Upper lobe of right lung (tissue), 1 donor: Measurements from ENCODE around the gene BYSL. TPM values are rescaled to one million over a fixed set of nuclear protein-coding genes. Genes with fewer than 3 reads are reported as not detected.

Experiments used
- ATAC-seq: fragments of 200-7000 bp; cut with Tn5 transposase; one replicate; pipeline ENCODE4 v1.9.1; 2020; ENCODE audit warnings: mild to moderate bottlenecking, moderate library complexity
- DNase-seq: peaks from one replicate; pipeline ENCODE4 v3.0.0-alpha.2; 2020
- H3K27ac ChIP-seq: fragments of 200-600 bp; one replicate; pipeline ENCODE4 v1.8.0; 2022
- H3K27me3 ChIP-seq: fragments of 200-600 bp; one replicate; pipeline ENCODE4 v1.8.0; 2022; ENCODE audit warnings: mild to moderate bottlenecking
- H3K36me3 ChIP-seq: fragments of 200-600 bp; one replicate; pipeline ENCODE4 v1.8.0; 2022
- H3K4me1 ChIP-seq: fragments of 200-600 bp; one replicate; pipeline ENCODE4 v1.8.0; 2022
- H3K4me3 ChIP-seq: fragments of 200-600 bp; one replicate; pipeline ENCODE4 v1.8.0; 2022; ENCODE audit warnings: mild to moderate bottlenecking
- H3K9me3 ChIP-seq: fragments of 200-600 bp; one replicate; pipeline ENCODE4 v1.8.0; 2022
- intact Hi-C: fragments of 100-400 bp; cut with DNase I; formaldehyde crosslinking; loops from one replicate; pipeline ENCODE4 v1.11.0; 2022
- total RNA-seq: library from RNA; stranded (reverse); fragmentation: NEBNext Ultra II Directional; extraction: Animal tissue kit (Norgen Biotek cat#: 25700); gene quantifications from one replicate; pipeline ENCODE4 v1.2.1, GENCODE V29; 2021
- TF ChIP-seq, protein P1 (sequence below): fragments of 200-600 bp; IDR thresholded peaks from one replicate; pipeline ENCODE4 v1.8.0; 2022; ENCODE audit warnings: antibody characterized with exemption
- donor health status: DM: no; HTN: yes; CAD: no; lungs with severe emphysema.

Gene BYSL
- total RNA-seq, 1 donor from 2014 or later = 11.6 TPM

DNA sequence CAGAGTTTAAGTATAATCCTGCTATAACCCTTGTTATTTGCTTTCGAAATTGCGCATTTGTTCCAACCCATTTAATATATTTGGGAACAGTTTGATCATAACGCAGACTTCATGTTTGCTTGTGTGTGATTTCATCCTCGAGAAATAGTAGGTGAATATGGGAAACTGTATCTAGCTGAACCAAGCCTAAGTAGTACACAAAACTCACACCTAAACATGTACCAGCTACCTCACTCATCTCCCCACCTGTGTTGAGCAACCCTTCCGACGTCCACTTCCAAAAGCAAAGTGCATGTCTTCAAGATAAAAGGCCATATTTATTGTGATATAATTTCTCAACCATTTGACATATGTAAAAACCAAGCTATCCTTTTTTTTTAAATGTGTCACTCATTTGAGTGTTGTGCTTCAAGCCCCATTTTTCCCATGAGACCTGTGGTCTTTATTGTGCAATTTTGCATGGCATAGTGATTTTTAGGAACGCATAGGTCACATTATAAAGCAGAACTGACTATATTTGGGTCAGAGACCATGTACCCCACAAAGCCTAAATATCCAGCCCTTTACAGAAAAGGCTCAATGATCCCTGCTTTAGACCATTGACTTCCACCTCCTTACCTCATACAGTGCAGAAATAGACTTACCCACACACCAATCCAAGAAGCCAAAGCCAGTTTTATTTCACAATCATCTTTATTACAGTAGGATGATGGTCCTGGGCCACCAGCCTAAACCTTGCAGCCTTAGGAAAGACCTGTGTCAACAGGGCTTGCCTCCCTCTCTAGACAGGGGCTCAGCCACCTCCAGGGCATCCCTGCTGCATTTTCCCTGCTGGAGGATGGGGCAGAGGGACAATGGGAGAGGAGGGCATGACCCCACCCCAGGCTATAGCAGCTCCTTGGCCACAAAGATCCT, 13.2 kb downstream of the BYSL start:
- no peak for ATAC-seq
- Histone ChIP-seq H3K27me3 (no peaks in the 10 kb centered on the region), H3K4me1 (peaks cover 49% of the 10 kb centered on the region), H3K27ac (no peak overlapping the region), H3K4me3 (no peak overlapping the region), H3K9me3 (no peaks in the 10 kb centered on the region), H3K36me3 (peaks cover 66% of the 10 kb centered on the region)
- no peak for DNase-seq
- TF ChIP-seq, protein P1, sequence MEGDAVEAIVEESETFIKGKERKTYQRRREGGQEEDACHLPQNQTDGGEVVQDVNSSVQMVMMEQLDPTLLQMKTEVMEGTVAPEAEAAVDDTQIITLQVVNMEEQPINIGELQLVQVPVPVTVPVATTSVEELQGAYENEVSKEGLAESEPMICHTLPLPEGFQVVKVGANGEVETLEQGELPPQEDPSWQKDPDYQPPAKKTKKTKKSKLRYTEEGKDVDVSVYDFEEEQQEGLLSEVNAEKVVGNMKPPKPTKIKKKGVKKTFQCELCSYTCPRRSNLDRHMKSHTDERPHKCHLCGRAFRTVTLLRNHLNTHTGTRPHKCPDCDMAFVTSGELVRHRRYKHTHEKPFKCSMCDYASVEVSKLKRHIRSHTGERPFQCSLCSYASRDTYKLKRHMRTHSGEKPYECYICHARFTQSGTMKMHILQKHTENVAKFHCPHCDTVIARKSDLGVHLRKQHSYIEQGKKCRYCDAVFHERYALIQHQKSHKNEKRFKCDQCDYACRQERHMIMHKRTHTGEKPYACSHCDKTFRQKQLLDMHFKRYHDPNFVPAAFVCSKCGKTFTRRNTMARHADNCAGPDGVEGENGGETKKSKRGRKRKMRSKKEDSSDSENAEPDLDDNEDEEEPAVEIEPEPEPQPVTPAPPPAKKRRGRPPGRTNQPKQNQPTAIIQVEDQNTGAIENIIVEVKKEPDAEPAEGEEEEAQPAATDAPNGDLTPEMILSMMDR = no peak
- intact Hi-C loops = loop anchor here (5.0 to 10.0 kb wide), 2 partner anchors 108 to 150 kb away; partner anchors contain the start of genes PRICKLE4 and TOMM6

DNA sequence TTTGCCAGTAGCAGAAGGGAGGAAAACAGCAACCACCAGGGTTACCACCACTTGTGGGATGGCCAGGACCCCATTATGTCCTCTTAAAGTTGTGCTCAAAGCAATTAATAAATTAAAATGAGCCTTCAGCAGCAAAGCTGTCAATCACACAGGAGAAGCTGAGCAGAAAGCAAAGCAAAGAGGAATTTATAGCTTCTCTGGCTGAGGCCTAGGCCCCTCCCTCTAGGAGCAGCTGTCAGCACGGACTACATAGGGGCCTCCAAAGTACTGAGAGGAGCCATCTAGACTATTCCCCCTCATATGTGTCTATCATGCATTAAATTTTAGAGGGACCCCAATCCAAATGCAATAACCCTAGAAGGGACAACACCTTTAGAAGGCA, 13.9 kb downstream of the BYSL start:
- H3K4me1 ChIP-seq = peaks cover 55% of the 10 kb centered on the region
- no peaks in the 10 kb centered on the region for H3K9me3 ChIP-seq
- no peak overlapping the region for H3K4me3 ChIP-seq
- peaks cover 60% of the 10 kb centered on the region for H3K36me3 ChIP-seq
- TF ChIP-seq, protein P1 = no peak
- no peaks in the 10 kb centered on the region for H3K27me3 ChIP-seq
- intact Hi-C loops = loop anchor here (5.0 to 10.0 kb wide), 2 partner anchors 107 to 150 kb away; partner anchors contain the start of genes PRICKLE4 and TOMM6
- ATAC-seq (no peak), DNase-seq (no peak)
- H3K27ac ChIP-seq = no peak overlapping the region

DNA sequence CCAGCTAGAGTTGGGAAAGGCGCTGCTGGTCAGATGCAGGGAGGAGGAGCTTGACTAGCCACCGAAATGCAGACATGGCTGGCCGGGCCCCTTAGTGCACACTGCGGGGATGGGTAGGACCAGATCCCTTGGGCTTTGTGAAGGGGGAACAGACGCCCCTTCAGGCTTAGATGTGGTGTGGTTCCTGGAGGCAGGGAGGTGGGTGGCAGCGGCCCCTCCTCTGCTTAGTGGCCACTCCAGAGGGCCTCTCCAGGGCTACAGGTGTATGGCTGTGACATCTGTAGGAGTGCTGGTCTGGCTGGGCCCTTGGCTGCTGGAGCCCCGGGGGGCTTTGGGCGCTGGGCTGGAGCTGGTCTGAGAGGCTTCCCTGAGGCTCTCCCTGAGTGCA, 14.4 kb downstream of the BYSL start:
- Histone ChIP-seq H3K36me3 (peaks cover 55% of the 10 kb centered on the region), H3K9me3 (no peaks in the 10 kb centered on the region), H3K27me3 (no peaks in the 10 kb centered on the region), H3K4me1 (peaks cover 60% of the 10 kb centered on the region), H3K4me3 (no peak overlapping the region), H3K27ac (peak overlapping the region; percentile 28)
- ATAC-seq (no peak), DNase-seq (no peak)
- TF ChIP-seq, protein P1 = no peak
- intact Hi-C loops = loop anchor here (5.0 to 10.0 kb wide), 2 partner anchors 107 to 151 kb away; partner anchors contain the start of genes PRICKLE4 and TOMM6

DNA sequence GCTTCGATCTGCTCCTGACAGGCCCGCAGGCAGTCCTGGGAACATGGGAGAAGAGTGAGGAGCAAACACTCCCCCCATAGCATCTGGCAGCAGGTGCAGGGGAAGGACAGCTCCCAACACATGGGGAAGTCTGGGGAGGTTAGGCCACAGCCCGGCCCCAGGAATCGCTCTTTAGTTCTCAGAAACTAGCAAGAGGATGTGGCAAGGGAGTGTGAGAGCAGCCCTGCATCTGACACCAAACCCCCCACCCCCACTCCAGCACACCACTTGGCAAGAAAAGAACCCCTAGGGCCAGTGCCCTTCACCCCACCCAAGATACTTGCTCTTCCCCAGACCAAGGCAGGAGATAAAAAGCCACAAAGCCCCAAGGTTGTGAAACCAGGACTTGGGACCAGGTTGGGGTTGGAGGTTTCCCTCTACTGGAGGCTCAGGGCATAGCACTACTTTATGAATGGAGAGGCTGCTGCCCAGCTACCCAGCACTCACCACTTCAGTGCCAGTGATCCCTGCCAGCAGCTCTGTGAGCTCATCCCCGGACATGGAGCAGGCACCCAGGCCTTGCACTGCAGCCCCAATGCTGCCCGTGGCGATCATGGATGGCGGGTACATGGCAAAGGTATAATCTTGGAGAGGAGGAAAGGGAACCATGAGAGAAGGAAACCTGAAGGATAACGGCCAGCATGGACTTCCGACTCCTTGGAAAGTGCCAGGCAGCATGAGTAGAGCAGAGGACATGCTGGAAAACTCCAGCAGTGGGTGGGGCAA, 15.0 kb downstream of the BYSL start:
- H3K4me3 ChIP-seq = no peak overlapping the region

DNA sequence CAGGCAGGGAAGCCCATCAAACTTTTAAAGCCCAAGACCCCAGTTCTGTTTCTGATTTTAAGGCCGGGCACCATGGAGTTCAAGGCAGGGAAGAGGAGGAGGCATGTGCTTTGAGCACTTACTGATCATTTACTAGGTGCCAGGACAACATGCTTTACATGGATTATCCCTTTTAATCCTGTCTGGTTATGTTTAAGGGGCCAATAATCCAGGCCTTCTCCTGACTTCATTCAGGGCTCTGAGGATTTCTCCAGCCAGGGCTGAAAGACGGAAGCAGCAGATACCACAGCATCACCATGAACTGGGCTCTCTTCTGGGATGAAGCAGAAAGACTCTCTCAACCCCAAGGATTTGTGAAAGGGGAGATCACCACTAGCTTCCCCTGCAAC, 16.2 kb downstream of the BYSL start:
- Histone ChIP-seq H3K27ac (peak overlapping the region; percentile 84), H3K4me3 (no peak overlapping the region), H3K27me3 (no peaks in the 10 kb centered on the region), H3K36me3 (peaks cover 37% of the 10 kb centered on the region), H3K4me1 (peaks cover 66% of the 10 kb centered on the region), H3K9me3 (no peaks in the 10 kb centered on the region)
- ATAC-seq (no peak), DNase-seq (no peak)
- TF ChIP-seq, protein P1 = no peak
- intact Hi-C loops = loop anchor here (5.0 to 10.0 kb wide), 2 partner anchors 105 to 153 kb away; partner anchors contain the start of genes PRICKLE4 and TOMM6

More for the DNA sequence above, 15.0 kb downstream of the BYSL start:
- Histone ChIP-seq H3K27ac (peak overlapping the region; percentile 84), H3K36me3 (peaks cover 49% of the 10 kb centered on the region), H3K9me3 (no peaks in the 10 kb centered on the region), H3K27me3 (no peaks in the 10 kb centered on the region), H3K4me1 (peaks cover 62% of the 10 kb centered on the region)
- TF ChIP-seq, protein P1 = peak; percentile 81
- ATAC-seq (peak; percentile 80), DNase-seq (peak; percentile 80)
- intact Hi-C loops = loop anchor here (5.0 to 10.0 kb wide), 2 partner anchors 106 to 151 kb away; partner anchors contain the start of genes PRICKLE4 and TOMM6
